ENCODE data around the gene INSIG1.

INSIG1 gene

DNA sequence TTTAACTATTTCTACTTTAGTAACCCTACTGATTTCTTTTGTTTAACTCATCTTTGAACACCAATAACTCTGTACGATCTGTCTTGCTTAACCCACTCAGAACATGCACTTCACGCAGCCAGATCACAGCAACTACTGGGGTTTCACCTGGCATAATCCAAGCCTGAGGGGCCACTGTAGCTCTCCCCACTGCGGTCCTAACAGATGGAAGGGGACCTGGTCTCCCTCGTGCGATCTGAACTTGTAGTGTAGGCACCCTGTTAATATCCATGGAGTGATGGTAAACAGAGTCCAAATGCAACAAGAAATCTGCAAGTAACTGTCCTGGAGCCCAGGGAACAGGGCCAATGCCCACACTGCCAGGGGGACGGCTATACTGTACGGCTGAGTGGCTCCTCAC is 45.5 kb downstream of the INSIG1 start:
- Histone ChIP-seq H3K9ac (ENCODE audit: low read length in 2 of 2) (no peak overlapping the region), H3K27me3 (ENCODE audit: control insufficient read depth in 1 of 2, insufficient read depth in 2 of 2, low read length in 2 of 2) (peaks cover 7 to 13% of the 10 kb centered on the region in 2 donors), H3K27ac (ENCODE audit: low read length) (no peak overlapping the region), H3K36me3 (ENCODE audit: control insufficient read depth in 2 of 2, insufficient read depth in 2 of 2, low read length in 2 of 2) (no peaks in the 10 kb centered on the region), H3K4me3 (ENCODE audit: low read length in 2 of 2) (no peak overlapping the region), H3K9me3 (ENCODE audit: control insufficient read depth in 2 of 2, low read length in 2 of 2) (no peaks in the 10 kb centered on the region), H3K4me1 (ENCODE audit: control insufficient read depth, insufficient read depth, low read length) (peaks cover 8% of the 10 kb centered on the region)

DNA sequence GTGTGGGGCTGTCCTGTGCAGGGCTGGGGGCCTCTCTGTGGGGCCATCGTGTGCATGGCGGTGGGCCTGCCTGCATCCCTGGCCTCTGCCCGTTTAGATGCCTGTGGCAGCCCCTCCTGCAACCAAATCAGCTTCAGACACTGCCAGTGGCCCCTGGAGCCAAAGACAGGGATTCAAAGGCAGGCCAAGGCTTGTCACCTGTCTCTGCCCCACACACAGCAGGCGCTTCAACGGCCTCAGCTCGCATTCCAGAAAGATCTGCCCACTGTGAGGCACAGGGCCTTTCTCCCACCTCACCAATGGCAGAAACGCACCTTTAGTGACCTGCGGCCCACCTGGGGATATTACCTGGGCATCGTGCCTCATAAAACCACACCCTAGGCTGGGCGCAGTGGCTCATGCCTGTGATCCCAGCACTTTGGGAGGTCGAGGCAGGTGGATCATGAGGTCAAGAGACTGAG is 46.0 kb downstream of the INSIG1 start:
- H3K9ac ChIP-seq (ENCODE audit: low read length in 2 of 2): no peak overlapping the region
- peaks cover 8% of the 10 kb centered on the region for H3K4me1 ChIP-seq (ENCODE audit: control insufficient read depth, insufficient read depth, low read length)
- H3K36me3 ChIP-seq (ENCODE audit: control insufficient read depth in 2 of 2, insufficient read depth in 2 of 2, low read length in 2 of 2): no peaks in the 10 kb centered on the region
- no peak overlapping the region for H3K4me3 ChIP-seq (ENCODE audit: low read length in 2 of 2)
- H3K27me3 ChIP-seq (ENCODE audit: control insufficient read depth in 1 of 2, insufficient read depth in 2 of 2, low read length in 2 of 2): peaks cover 7 to 12% of the 10 kb centered on the region in 2 donors
- no peak overlapping the region for H3K27ac ChIP-seq (ENCODE audit: low read length)
- no peaks in the 10 kb centered on the region for H3K9me3 ChIP-seq (ENCODE audit: control insufficient read depth in 2 of 2, low read length in 2 of 2)

DNA sequence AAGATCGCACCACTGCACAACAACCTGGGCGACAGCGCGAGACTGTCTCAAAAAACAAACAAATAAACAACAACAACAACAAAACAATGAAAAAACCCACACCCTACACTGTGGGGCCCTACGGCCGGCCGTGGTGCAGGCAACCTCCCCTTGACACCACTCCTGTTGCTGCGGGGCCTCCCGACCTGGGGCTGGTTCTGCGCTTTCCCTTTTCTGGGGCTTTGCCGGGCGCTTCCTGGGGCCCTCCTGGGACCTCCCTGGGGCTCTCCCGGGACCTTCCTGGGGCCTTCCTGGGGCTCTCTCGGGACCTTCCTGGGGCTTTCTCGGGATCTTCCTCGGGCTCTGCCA is 46.6 kb downstream of the INSIG1 start:
- Histone ChIP-seq H3K9ac (ENCODE audit: low read length in 2 of 2) (no peak overlapping the region), H3K4me1 (ENCODE audit: control insufficient read depth, insufficient read depth, low read length) (peaks cover 8% of the 10 kb centered on the region), H3K4me3 (ENCODE audit: low read length in 2 of 2) (no peak overlapping the region), H3K9me3 (ENCODE audit: control insufficient read depth in 2 of 2, low read length in 2 of 2) (no peaks in the 10 kb centered on the region), H3K36me3 (ENCODE audit: control insufficient read depth in 2 of 2, insufficient read depth in 2 of 2, low read length in 2 of 2) (no peaks in the 10 kb centered on the region), H3K27ac (ENCODE audit: low read length) (no peak overlapping the region), H3K27me3 (ENCODE audit: control insufficient read depth in 1 of 2, insufficient read depth in 2 of 2, low read length in 2 of 2) (peaks cover 7 to 15% of the 10 kb centered on the region in 2 donors)

DNA sequence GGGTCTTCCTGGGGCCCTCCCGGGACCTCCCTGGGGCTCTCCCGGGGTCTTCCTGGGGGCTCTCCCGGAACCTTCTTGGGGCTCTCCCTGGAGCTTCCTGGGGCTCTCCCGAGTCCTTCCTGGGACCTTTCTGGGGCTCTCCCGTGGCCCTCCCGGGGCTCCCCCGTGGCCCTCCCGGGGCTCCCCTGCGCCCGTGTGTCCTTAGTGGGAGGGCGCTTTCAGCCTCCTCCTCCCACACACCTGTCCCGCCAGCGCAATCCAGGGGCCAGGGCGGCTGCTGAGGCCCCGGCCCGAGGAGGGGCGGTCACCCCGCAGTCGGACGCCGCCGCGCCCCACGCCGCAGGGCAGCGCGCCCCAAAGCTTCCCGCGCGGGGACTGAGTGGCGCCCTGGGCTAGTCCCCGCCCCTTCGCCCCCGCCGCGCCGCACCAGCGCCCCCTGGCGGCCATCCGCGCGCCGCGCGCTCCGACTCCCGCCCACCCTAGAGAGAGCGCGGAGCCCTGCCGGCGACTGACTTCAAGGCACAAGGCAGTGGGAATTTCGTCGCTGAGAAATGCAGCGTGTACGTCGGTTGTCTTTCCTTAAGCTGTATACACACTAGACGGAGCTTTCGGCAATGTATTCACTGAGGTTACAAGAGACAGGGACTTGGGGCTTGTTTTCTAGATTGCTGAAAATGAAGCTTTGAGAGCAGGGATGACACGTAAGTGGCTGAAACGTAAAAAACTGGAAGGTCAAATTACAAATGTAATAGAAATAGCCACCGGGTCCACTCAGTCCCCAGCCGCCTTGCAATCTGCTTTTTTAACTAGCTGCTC is 47.1 kb downstream of the INSIG1 start:
- peaks cover 8% of the 10 kb centered on the region for H3K4me1 ChIP-seq (ENCODE audit: control insufficient read depth, insufficient read depth, low read length)
- H3K27ac ChIP-seq (ENCODE audit: low read length): no peak overlapping the region
- no peak overlapping the region for H3K9ac ChIP-seq (ENCODE audit: low read length in 2 of 2)
- H3K36me3 ChIP-seq (ENCODE audit: control insufficient read depth in 2 of 2, insufficient read depth in 2 of 2, low read length in 2 of 2): no peaks in the 10 kb centered on the region
- H3K4me3 ChIP-seq (ENCODE audit: low read length in 2 of 2): peak overlapping the region; percentile 5 to 60
- H3K27me3 ChIP-seq (ENCODE audit: control insufficient read depth in 1 of 2, insufficient read depth in 2 of 2, low read length in 2 of 2): peaks cover 11 to 19% of the 10 kb centered on the region in 2 donors
- no peaks in the 10 kb centered on the region for H3K9me3 ChIP-seq (ENCODE audit: control insufficient read depth in 2 of 2, low read length in 2 of 2)

DNA sequence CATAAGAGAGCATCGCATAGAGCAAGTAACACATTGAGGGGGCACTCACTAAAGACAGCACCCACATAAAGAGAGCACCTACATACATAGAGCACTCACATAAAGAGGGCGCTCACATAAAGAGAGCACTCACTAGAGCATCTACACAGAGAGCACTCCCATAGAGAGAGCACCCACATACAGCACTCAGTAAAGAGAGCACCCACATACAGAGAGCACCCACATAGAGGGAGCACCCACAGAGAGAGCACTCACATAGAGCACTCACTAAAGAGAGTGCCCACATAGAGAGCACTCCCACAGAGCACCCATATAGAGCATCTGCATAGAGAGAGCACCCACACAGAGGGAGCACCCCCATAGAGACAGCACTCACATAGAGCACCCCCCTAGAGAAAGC is 47.8 kb downstream of the INSIG1 start:
- Histone ChIP-seq H3K9ac (ENCODE audit: low read length in 2 of 2) (no peak overlapping the region), H3K27ac (ENCODE audit: low read length) (no peak overlapping the region), H3K9me3 (ENCODE audit: control insufficient read depth in 2 of 2, low read length in 2 of 2) (no peaks in the 10 kb centered on the region), H3K36me3 (ENCODE audit: control insufficient read depth in 2 of 2, insufficient read depth in 2 of 2, low read length in 2 of 2) (no peaks in the 10 kb centered on the region), H3K27me3 (ENCODE audit: control insufficient read depth in 1 of 2, insufficient read depth in 2 of 2, low read length in 2 of 2) (peaks cover 13 to 19% of the 10 kb centered on the region in 2 donors), H3K4me1 (ENCODE audit: control insufficient read depth, insufficient read depth, low read length) (peaks cover 8% of the 10 kb centered on the region), H3K4me3 (ENCODE audit: low read length in 2 of 2) (peak overlapping the region in 1 of 2 donors; percentile 60)

DNA sequence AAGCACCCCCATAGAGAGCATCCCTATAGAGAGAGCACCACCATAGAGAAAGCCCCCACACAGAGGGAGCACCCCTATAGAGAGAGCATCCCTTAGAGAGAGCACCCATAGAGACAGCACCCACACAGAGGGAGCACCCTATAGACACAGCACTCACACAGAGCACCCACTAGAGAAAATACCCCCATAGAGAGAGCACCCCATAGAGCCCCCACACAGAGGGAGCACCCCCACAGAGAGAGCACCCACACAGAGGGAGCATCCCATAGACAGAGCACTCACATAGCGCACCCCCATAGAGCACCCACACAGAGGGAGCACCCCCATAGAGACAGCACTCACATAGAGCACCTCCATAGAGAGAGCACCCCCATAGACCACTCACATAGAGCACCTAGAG is 48.6 kb downstream of the INSIG1 start:
- no peak overlapping the region for H3K4me3 ChIP-seq (ENCODE audit: low read length in 2 of 2)
- H3K9me3 ChIP-seq (ENCODE audit: control insufficient read depth in 2 of 2, low read length in 2 of 2): no peaks in the 10 kb centered on the region
- H3K36me3 ChIP-seq (ENCODE audit: control insufficient read depth in 2 of 2, insufficient read depth in 2 of 2, low read length in 2 of 2): no peaks in the 10 kb centered on the region
- peaks cover 14 to 19% of the 10 kb centered on the region in 2 donors for H3K27me3 ChIP-seq (ENCODE audit: control insufficient read depth in 1 of 2, insufficient read depth in 2 of 2, low read length in 2 of 2)
- H3K4me1 ChIP-seq (ENCODE audit: control insufficient read depth, insufficient read depth, low read length): peaks cover 8% of the 10 kb centered on the region
- no peak overlapping the region for H3K9ac ChIP-seq (ENCODE audit: low read length in 2 of 2)
- no peak overlapping the region for H3K27ac ChIP-seq (ENCODE audit: low read length)

DNA sequence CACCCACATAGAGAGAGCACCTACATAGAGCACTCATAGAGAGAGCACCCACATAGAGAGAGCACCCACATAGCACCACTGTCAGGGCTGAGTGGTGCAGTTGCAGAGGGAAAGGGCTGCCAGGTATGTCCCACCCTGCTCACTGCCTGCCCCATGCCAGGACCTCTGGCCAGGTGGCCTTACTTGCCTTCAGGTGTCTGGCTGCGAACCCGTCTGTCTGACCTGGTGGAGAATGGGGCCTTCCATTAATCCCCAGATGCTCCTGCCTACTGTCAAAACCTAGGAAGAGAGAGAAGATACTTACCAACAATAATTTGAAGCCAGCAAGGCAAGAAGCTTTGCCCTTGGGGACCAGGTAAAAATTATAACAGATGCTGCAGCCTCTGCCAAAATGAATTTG is 51.1 kb downstream of the INSIG1 start:
- peaks cover 14 to 32% of the 10 kb centered on the region in 2 donors for H3K27me3 ChIP-seq (ENCODE audit: control insufficient read depth in 1 of 2, insufficient read depth in 2 of 2, low read length in 2 of 2)
- H3K27ac ChIP-seq (ENCODE audit: low read length): no peak overlapping the region
- no peak overlapping the region for H3K4me3 ChIP-seq (ENCODE audit: low read length in 2 of 2)
- H3K9me3 ChIP-seq (ENCODE audit: control insufficient read depth in 2 of 2, low read length in 2 of 2): no peaks in the 10 kb centered on the region
- peaks cover 8% of the 10 kb centered on the region for H3K4me1 ChIP-seq (ENCODE audit: control insufficient read depth, insufficient read depth, low read length)
- no peaks in the 10 kb centered on the region for H3K36me3 ChIP-seq (ENCODE audit: control insufficient read depth in 2 of 2, insufficient read depth in 2 of 2, low read length in 2 of 2)
- H3K9ac ChIP-seq (ENCODE audit: low read length in 2 of 2): no peak overlapping the region

DNA sequence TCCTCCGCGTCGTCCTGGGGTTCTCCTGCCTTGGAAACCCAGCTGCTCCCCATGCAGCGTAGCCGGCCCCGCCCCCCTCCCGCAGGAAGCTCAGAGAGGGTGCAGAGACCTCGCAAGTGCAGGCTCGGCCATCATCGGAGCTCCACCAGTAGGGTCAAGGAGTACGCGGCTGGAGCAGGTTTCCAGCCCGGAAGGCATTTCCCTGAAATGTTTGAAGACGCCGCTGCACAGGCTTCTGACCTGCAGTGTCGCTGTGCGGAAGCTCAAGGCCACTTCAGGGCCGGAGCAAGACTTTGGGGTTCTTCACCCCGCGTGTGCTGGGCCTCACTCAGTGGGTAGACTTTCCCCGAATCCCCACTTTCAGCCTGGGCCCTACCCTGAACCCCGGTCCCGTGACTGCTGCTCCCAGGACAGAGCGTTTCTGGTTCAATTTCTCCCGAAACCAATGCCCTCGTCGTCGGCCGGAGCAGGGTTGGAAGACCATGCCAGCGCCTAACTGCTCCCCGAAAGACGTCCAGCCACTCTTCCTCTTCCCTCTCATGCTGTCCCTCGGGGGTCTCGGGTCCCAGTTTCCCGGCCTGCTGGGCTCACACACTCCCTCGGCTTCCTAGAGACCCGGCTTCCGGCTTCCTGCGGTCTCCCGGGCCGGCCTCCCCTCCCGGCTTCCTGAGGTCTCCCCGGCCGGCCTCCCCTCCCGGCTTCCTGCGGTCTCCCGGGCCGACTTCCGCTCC is 52.1 kb downstream of the INSIG1 start:
- no peaks in the 10 kb centered on the region for H3K36me3 ChIP-seq (ENCODE audit: control insufficient read depth in 2 of 2, insufficient read depth in 2 of 2, low read length in 2 of 2)
- no peaks in the 10 kb centered on the region for H3K9me3 ChIP-seq (ENCODE audit: control insufficient read depth in 2 of 2, low read length in 2 of 2)
- no peak overlapping the region for H3K9ac ChIP-seq (ENCODE audit: low read length in 2 of 2)
- no peak overlapping the region for H3K4me3 ChIP-seq (ENCODE audit: low read length in 2 of 2)
- peaks cover 14 to 36% of the 10 kb centered on the region in 2 donors for H3K27me3 ChIP-seq (ENCODE audit: control insufficient read depth in 1 of 2, insufficient read depth in 2 of 2, low read length in 2 of 2)
- H3K4me1 ChIP-seq (ENCODE audit: control insufficient read depth, insufficient read depth, low read length): peaks cover 6% of the 10 kb centered on the region
- no peak overlapping the region for H3K27ac ChIP-seq (ENCODE audit: low read length)

DNA sequence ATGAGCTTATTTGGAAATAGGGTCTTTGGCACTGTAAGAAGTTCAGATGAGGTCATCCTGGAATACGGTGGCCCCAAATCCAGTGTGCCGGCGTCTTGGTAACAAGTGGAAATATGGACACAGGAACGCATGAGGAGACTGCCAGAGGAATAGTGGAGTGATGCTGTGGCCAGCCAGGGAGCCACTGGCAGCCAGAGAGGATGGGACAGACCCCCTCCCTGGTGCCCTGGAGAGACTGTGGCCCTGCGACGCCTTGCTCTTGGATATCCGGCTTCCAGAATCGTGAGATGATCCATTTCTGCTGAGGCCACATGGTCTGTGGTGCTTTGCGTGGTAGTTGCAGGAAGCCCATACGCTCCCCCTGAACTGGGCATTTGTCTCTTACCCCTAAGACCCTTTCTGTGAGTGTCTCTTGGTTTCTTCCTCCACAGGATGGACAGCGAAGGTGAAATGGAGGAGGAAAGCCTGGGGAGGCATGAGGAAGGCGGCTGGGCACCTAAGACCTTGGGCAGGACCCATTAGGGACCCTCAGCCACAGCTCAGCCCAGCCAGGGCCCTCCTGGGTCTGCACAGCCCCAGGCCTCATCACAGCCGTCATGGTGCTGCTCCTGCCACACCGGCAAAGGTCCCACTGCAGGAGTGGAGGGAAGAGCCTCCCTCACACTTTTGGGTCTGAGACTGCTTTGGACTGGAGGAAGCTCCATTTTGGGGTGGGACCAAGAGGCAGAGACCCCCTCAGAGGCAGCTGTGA is 53.6 kb downstream of the INSIG1 start:
- H3K27me3 ChIP-seq (ENCODE audit: control insufficient read depth in 1 of 2, insufficient read depth in 2 of 2, low read length in 2 of 2): peaks cover 14 to 30% of the 10 kb centered on the region in 2 donors
- H3K4me3 ChIP-seq (ENCODE audit: low read length in 2 of 2): no peak overlapping the region
- H3K9me3 ChIP-seq (ENCODE audit: control insufficient read depth in 2 of 2, low read length in 2 of 2): no peaks in the 10 kb centered on the region
- no peak overlapping the region for H3K27ac ChIP-seq (ENCODE audit: low read length)
- no peaks in the 10 kb centered on the region for H3K36me3 ChIP-seq (ENCODE audit: control insufficient read depth in 2 of 2, insufficient read depth in 2 of 2, low read length in 2 of 2)
- H3K9ac ChIP-seq (ENCODE audit: low read length in 2 of 2): no peak overlapping the region
- H3K4me1 ChIP-seq (ENCODE audit: control insufficient read depth, insufficient read depth, low read length): no peaks in the 10 kb centered on the region

DNA sequence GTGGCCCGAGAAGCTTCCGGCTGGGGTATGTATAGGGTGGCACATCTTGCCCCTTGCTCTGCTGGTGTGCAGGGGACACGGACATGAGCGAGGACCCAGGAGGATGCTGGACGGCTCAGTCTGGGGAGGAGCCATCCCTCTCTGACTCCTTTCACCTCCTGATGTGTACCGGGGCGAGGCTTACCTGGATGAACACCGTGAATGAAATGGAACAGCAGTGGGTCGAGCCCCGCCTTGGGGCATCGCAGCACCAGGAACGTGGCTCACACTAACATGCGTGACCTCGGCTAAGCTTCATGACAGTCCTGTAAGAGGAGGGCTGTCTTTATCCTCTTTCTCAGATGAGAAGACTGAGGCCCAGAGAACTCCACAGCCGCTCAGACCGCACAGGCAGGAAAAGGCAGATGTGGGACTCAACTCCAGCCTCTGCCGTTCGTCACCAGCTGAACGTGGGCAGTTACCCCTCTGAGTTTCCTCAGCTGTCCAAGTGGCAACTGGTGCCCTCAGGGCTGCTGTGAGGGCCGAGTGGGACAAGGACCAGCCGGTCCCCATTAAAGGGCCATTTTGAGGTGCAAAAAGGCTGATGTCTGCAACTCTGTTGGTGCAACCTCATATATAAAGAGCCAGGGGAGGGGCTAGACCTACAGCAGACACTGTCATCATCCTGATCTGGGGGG is 54.5 kb downstream of the INSIG1 start:
- no peak overlapping the region for H3K27ac ChIP-seq (ENCODE audit: low read length)
- H3K4me3 ChIP-seq (ENCODE audit: low read length in 2 of 2): no peak overlapping the region
- H3K36me3 ChIP-seq (ENCODE audit: control insufficient read depth in 2 of 2, insufficient read depth in 2 of 2, low read length in 2 of 2): no peaks in the 10 kb centered on the region
- H3K9me3 ChIP-seq (ENCODE audit: control insufficient read depth in 2 of 2, low read length in 2 of 2): no peaks in the 10 kb centered on the region
- H3K4me1 ChIP-seq (ENCODE audit: control insufficient read depth, insufficient read depth, low read length): no peaks in the 10 kb centered on the region
- H3K9ac ChIP-seq (ENCODE audit: low read length in 2 of 2): no peak overlapping the region
- H3K27me3 ChIP-seq (ENCODE audit: control insufficient read depth in 1 of 2, insufficient read depth in 2 of 2, low read length in 2 of 2): peaks cover 14 to 33% of the 10 kb centered on the region in 2 donors

All from stomach smooth muscle (tissue), 2 donors.